ENCODE measurements around the gene TTF1. TPM values are rescaled to one million over a fixed set of nuclear protein-coding genes. Genes with fewer than 3 reads are reported as not detected.

Gene TTF1
- total RNA-seq, 1 donor from 2014 or later, result 28.6 TPM

DNA sequence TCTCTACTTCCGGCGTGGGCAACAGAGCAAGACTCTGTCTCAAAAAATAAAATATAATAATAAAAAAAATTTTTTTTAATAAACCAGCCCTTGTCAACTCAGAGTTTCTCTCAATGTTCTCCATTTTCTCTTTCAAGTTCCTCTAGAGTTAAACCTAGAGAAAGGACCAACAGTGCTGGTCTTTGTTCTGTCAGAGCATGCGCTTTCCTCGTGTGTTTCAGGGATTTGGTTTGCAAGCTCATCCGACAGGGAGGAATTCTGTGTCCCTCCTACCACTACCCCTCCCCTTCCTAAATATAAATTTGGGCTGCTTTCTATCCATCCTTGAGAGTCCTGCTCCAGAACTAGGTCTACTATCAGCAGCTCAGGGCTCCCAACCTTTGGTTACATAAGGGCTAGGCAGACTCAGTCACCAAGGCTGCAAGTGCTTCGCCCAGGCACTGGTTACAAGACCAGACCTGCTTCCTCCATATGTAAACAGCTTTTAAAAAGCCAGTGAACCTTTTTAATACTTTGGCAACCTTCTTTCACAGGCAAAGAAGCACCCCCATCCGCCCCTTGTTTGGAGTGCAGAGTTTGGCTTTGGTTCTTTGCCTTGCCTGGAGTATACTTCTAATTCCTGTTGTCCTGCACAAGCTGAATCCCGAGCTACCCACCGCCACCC is 65.3 kb downstream of the TTF1 start:
- no peak overlapping the region for H3K4me2 ChIP-seq
- Mint-ChIP-seq H3K4me3 (no peak overlapping the region), H3K27ac (peak overlapping the region; percentile 57), H3K4me1 (no peaks in the 10 kb centered on the region), H3K36me3 (peaks cover 37% of the 10 kb centered on the region), H3K9me3 (no peaks in the 10 kb centered on the region), H3K27me3 (ENCODE audit: insufficient read depth, low read depth) (no peaks in the 10 kb centered on the region)
- TF ChIP-seq EZH2 (IDR thresholded peaks at IDR 0.05) (no peak), CTCF (IDR thresholded peaks at IDR 0.05) (no peak), EZH2phosphoT487 (IDR thresholded peaks at IDR 0.05) (no peak)
- DNase-seq (ENCODE audit: low spot score), result no peak
- H2AFZ ChIP-seq (replicated peaks), result no peak overlapping the region
- no peaks in the 10 kb centered on the region for H3F3A ChIP-seq (ENCODE audit: low read depth)
- H3K79me2 ChIP-seq (ENCODE audit: low read depth), result no peaks in the 10 kb centered on the region
- no peak overlapping the region for H3K9ac ChIP-seq
- H3K36me3 ChIP-seq, result peaks cover 16% of the 10 kb centered on the region
- H3K9me3 ChIP-seq (ENCODE audit: low read depth), result no peaks in the 10 kb centered on the region
- H3K27me3 ChIP-seq, result no peaks in the 10 kb centered on the region
- H3K4me3 ChIP-seq, result no peak overlapping the region
- H4K20me1 ChIP-seq (ENCODE audit: low read depth), result no peaks in the 10 kb centered on the region
- no peaks in the 10 kb centered on the region for H3K4me1 ChIP-seq
- no peak overlapping the region for H3K27ac ChIP-seq

DNA sequence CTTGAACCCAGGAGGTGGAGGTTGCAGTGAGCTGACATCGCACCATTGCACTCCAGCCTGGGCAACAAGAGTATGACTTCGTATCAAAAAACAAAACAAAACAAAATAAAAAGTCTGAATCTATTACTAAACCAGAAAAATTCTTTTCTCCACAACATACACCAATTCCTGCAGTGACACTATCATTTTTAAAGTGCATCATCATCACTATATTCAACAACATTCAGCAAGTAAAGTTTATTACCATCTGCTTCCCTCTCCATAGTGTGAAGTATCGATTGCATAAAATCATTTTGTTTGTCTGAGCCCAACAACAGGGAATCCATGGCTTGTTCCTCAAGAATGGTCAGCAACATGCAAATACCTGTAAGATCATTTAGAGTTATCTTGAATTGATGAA is 72.3 kb downstream of the TTF1 start:
- Histone ChIP-seq H2AFZ (replicated peaks) (no peak overlapping the region), H3K36me3 (peaks cover 24% of the 10 kb centered on the region), H3K79me2 (ENCODE audit: low read depth) (no peaks in the 10 kb centered on the region), H3K4me2 (no peak overlapping the region), H3K4me3 (no peak overlapping the region), H3K27ac (no peak overlapping the region), H3K9me3 (ENCODE audit: low read depth) (no peaks in the 10 kb centered on the region), H3F3A (ENCODE audit: low read depth) (no peaks in the 10 kb centered on the region), H4K20me1 (ENCODE audit: low read depth) (no peaks in the 10 kb centered on the region), H3K4me1 (no peaks in the 10 kb centered on the region), H3K27me3 (no peaks in the 10 kb centered on the region), H3K9ac (no peak overlapping the region)
- H3K4me1 Mint-ChIP-seq, result no peaks in the 10 kb centered on the region
- no peaks in the 10 kb centered on the region for H3K27me3 Mint-ChIP-seq (ENCODE audit: insufficient read depth, low read depth)
- DNase-seq (ENCODE audit: low spot score), result no peak
- no peak overlapping the region for H3K27ac Mint-ChIP-seq
- no peak overlapping the region for H3K4me3 Mint-ChIP-seq
- H3K36me3 Mint-ChIP-seq, result peaks cover 45% of the 10 kb centered on the region
- no peaks in the 10 kb centered on the region for H3K9me3 Mint-ChIP-seq
- no peak for TF ChIP-seq CTCF (IDR thresholded peaks at IDR 0.05)
- TF ChIP-seq EZH2 (IDR thresholded peaks at IDR 0.05), result no peak
- no peak for TF ChIP-seq EZH2phosphoT487 (IDR thresholded peaks at IDR 0.05)

GRCh38 chr9:132333556-132333955 is 73.1 kb downstream of the TTF1 start:
- no peaks in the 10 kb centered on the region for H3K27me3 Mint-ChIP-seq (ENCODE audit: insufficient read depth, low read depth)
- Histone ChIP-seq H3K27ac (no peak overlapping the region), H2AFZ (replicated peaks) (no peak overlapping the region), H3K27me3 (no peaks in the 10 kb centered on the region), H3F3A (ENCODE audit: low read depth) (no peaks in the 10 kb centered on the region), H3K9me3 (ENCODE audit: low read depth) (no peaks in the 10 kb centered on the region), H3K4me2 (no peak overlapping the region), H3K4me1 (no peaks in the 10 kb centered on the region), H3K9ac (no peak overlapping the region), H3K36me3 (peaks cover 32% of the 10 kb centered on the region), H3K4me3 (no peak overlapping the region), H4K20me1 (ENCODE audit: low read depth) (no peaks in the 10 kb centered on the region), H3K79me2 (ENCODE audit: low read depth) (no peaks in the 10 kb centered on the region)
- H3K4me3 Mint-ChIP-seq, result no peak overlapping the region
- no peaks in the 10 kb centered on the region for H3K4me1 Mint-ChIP-seq
- no peak overlapping the region for H3K27ac Mint-ChIP-seq
- H3K36me3 Mint-ChIP-seq, result peaks cover 52% of the 10 kb centered on the region
- H3K9me3 Mint-ChIP-seq, result no peaks in the 10 kb centered on the region
- TF ChIP-seq CTCF (IDR thresholded peaks at IDR 0.05) (no peak), EZH2phosphoT487 (IDR thresholded peaks at IDR 0.05) (no peak), EZH2 (IDR thresholded peaks at IDR 0.05) (no peak)
- no peak for DNase-seq (ENCODE audit: low spot score)

All from neural progenitor cell (in vitro differentiated cells).